Germinal center (tissue), 1 donor: ENCODE results near the gene GOLIM4.
A peak's percentile ranks its signal among the peaks of the same experiment; 100 is the strongest.
"Not testable (repeated sequence)": the region's sequence is repeated elsewhere in the genome, so short reads cannot be mapped to it uniquely, and the experiment has no call there.

Source experiments
- DNase-seq: peaks from one replicate; pipeline ENCODE4 v3.0.0; 2012; ENCODE audit warnings: mixed read lengths, low spot score

GOLIM4 gene

DNA sequence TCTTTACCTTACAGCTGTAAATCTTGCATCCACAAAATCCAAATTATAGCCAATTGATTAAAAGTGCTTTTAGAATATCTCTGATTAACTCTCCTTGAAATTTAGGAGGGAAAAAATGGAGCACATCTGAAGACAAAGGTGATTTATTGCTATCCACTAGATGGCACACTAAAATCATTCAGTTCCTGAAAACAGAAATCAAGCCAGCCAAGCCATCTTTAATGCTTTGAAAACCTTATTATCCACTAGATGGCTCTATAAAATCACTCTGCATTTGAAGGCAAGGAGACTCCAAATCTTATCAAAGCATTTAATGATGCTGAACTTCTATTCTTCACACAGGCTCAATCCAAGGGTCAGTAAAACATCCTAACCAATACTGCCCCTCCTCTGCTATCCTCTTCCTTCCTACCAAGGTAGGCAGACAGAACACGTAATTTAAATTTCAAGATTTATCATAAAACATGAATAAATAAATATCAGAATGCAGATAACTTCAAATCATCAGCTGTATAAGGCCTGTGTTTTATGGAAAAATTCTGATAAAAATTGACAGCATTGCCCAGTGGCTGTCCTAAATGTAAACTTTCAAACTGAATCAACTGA lies 48.4 kb downstream of the GOLIM4 start:
- DNase-seq, result peak; percentile 54

DNA sequence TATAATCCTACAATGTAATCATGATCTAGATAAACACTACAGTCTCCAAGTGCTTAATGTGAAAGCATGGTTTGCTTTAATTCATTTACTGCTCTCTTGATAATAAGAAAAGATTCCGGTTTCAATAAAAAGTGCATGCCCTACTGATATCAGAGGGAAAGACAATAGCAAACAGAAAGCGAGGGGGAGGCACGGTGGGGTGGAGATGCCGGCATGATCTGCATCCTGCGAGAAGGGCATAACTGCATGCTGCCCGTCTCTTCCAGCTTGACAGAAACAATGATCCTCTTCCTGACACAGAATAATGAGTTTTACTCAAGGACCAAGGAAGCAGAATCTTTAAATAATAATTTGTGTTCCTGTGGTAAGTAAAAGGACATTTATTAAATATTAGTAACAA lies 51.7 kb downstream of the GOLIM4 start:
- DNase-seq, result no peak

DNA sequence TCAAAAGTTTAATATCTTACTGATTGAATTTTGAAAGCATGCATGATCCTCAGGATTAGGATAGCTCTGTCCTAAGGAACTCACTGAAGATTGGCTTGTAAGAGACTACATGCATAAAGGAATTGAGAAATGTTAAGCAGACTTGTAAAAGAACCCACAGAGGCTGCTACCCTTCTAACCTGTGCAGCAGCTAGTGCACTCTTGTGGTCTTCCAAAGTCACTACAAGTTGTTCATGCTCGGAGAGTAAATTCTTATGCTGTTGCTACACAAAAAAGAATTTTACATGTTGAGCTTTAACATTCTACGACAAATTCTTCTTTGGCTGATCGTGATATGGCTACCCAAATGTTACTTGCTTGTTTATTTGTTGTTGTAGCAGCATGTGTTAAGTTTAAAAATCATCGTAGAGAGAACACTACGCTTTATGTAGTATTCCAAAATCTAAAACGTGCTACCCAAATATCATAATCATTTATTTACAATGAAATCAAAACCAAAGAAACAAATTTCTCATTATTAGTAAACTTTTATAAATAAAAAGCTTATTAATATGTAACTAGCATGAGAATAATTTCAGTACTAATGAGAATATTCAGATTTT lies 55.0 kb downstream of the GOLIM4 start:
- peak; percentile 9 for DNase-seq

DNA sequence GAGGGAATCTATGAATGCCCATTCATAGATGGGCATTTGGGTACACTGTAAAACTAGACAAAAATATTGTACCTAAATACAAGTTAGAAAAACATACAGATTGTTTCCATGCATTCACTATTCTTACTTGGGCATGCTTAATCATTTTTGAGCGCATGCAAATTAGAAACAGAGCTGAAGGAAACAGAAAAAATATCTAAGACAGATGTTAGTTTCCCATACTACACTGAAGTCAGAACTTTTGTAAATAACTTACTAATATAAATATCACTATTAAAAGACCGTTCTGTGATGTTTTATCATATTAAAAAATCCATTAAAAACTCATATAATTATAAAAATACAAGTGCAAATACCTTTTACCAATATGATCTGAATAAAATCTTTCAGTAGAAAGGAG lies 58.7 kb downstream of the GOLIM4 start:
- no peak for DNase-seq

DNA sequence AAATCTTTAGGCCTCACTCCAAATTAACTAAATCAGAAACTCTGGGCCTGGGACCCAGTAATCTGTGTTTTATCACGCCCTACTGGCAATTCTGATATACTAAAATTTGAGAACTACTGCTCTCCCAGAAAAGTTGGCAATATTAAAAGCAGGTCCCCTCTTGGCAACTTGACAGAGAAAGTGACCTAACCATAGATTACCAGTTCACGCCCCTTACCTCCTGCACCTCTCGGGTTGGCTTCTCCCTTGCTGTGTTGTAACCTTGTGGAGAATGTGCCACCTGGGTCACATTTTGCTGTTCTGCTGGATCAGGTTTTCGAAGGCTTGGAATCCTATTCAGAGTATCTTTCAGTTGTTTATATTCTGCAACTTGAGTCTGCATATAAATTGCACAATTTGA lies 59.1 kb downstream of the GOLIM4 start:
- no peak for DNase-seq

DNA sequence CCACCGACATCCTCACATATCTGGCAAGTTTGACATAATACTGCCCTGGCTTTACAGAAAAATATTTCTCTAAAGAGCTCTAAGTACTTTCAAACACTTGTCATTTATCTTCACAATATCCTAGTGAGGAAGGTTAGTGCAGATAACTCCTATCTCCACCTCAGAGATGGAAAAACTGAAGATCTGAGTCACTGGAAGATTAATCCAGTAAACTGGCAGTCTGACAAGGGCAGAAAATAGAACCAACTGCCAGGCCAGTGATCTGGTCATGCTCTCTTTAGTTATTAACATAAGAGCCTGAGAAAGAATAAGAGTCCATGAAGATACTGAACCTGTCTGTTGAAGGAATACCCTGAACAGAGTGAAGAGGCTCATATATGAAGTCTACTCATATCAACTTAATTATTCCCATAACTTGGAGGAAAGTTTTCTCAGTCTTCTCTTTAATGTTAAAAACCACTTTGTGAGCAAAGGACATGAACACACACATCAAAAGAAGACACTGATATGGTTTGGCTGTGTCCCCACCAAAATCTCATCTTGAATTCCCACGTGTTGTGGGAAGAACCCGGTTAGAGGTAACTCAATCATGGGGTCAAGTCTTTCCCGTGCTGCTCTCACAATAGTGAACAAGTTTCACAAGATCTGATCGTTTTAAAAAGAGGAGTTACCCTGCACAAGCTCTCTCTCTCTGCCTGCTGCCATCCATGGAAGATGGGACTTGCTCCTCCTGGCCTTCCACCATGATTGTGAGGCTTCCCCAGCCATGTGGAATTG lies 61.4 kb downstream of the GOLIM4 start:
- DNase-seq, result no peak

DNA sequence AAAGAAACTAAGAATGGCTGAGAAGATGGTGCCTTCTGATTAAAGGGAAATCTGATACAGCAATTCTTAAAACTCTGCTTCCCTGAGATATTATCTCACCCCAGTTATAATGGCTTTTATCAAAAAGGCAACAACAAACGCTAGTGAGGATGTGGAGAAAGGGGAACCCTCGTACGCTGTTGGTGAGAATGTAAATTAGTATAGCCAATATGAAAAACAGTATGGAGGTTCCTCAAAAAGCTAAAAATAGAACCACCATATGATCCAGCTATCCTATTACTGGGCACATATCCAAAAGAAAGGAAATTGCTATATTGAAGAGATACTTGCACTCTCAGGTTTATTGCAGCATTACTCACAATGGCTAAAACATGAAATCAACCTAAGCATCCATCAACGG lies 65.1 kb downstream of the GOLIM4 start:
- DNase-seq, result no peak

DNA sequence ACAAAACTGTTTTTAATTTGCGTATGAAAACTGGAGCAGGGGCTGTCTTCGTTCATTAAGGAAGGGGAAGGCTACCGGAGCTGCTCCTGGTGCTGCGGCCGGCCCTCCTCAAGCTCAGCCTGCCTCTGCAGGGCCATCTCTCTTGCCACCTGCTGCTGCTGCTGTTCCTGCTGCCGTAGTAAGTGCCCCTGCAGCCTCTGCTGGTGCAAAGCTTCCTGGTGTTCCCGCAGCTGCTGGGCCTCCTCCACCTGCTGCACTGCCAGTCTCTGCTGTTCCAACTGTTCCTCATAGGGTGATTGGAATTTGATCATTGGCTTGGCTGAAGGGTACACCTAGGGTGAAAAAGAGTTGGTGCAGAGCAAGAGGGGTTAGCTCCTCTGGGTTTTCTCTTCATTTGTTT lies 66.0 kb downstream of the GOLIM4 start:
- DNase-seq, result no peak

DNA sequence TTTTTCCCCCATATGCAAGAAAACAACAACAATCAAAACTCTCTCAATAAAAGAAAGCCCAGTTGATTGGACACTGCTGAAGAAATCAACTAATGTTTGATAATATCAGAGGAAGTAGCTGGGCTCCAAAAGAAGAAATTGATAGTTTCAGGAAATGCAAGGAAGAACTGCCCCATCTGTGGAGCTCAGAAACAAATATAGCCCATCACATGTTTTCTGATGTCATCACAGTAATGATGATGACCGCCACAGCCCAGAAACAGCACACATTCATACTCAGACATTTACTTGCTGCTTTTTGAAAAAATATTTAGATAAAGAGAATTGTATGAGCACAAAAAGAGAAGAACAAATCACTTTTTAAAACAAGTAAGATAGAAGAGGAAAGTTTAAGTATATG lies 67.6 kb downstream of the GOLIM4 start:
- no peak for DNase-seq

DNA sequence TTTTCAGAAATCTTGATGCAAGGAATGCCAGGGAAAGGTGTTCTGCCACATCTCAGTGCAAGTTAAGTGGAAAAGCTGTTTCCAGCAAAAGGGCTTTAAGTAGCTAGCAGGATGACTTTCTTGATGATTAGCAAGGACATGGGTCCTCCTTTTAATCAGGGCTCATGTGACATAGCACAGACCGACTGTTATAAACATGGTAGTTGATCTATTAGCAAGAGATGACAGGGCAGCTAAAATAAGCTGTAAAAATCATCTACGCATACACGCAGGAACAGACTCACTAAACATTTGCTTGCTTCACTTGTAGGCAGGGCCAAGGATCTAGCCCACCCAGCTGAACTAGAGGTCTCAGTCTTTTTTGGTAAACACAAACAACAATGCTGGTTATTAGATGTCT lies 69.0 kb downstream of the GOLIM4 start:
- no peak for DNase-seq

DNA sequence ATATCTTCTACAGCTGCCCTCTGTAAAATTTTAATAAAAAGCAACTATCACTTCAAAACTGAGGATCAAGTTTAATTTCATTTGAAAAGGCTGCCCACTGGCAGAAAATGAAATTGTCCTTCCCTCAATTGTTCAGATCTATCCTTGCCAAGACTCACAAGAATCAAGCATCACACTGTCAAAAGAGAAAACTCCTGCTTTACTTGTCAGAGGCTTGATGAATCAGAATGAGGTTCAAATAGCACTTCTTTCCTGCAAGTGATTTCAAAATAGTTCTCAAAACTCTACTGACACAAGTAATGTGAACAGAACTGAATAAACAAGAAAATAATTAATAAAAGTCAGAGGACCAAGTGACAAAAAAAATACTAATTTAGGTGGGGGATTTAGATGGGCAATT lies 70.6 kb downstream of the GOLIM4 start:
- DNase-seq, result no peak

DNA sequence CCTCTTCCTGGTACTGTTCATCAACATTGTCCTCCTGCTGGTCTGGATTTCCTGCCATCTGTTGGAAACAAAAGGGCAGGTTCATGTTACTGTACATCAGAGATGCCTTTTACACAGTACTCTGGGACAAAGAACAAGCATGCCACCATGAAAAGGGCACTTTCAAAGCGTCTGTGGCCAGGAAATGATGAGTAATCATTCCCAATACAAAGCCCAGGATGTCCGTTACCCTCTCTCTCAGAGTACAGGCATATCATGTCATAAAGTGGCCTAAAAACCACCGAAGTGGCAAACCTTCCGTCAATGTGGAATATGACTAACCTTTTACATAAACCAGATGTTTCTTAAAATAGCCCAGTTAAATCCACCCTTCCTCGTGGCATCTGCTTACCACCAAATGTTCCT lies 71.2 kb downstream of the GOLIM4 start:
- no peak for DNase-seq

DNA sequence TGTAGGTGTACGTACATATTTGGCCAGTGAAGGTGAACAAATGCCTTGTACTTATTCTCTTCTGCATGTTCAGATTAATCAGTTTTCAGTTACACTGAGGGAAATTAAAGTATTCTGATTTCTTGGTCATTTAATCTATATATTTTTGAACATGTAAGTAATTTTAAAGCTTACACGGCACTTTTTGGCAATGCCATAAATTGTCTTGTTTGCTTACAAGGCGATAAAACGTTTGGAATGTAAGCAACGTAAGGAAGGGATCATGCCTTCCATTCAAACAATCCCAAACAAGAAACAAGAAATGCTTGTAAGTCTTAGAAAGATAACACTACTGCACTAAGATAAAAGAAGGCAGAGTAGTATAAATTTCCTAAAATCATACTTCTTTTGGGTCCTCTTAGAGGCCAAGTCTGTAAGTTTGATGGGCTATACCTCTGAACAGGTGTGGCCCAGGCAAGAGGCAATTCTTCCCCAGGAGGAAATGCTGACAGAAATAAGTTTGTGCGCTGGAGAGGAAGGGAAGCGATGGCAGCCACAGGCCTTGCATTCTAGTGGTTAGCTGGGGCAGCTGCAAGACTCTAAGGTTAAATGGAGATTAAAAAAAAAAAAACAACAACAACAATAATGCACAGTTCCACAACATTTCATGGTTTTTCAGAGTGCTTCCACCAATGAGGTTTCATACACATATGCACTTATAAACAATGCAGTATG lies 73.8 kb downstream of the GOLIM4 start:
- no peak for DNase-seq

DNA sequence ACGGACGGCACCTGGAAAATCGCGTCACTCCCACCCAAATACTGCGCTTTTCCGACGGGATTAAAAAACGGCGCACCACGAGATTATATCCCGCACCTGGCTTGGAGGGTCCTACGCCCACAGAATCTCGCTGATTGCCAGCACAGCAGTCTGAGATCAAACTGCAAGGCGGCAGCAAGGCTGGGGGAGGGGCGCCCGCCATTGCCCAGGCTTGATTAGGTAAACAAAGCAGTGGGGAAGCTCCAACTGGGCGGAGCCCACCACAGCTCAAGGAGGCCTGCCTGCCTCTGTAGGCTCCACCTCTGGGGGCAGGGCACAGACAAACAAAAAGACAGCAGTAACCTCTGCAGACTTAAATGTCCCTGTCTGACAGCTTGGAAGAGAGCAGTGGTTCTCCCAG lies 84.4 kb downstream of the GOLIM4 start:
- DNase-seq, result not testable (repeated sequence)

DNA sequence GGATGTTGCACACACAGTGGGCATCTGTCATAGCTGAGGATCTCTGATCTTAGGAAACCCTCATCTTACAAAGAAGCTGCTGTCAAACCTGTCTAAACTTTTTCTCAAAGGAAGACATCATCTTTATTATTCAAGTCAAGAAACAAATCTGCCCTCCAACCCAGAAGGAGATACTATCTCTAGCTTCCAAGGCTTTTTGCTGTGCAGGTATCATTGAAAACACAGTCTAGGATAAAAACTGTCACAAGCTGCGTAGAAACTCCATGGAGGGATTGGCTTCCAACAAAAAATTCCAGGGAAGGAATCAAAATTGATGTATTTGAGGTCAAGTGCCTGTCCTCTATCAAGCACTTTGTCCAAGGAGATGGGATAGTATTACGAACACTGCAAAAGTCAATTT lies 89.1 kb downstream of the GOLIM4 start:
- DNase-seq, result no peak

DNA sequence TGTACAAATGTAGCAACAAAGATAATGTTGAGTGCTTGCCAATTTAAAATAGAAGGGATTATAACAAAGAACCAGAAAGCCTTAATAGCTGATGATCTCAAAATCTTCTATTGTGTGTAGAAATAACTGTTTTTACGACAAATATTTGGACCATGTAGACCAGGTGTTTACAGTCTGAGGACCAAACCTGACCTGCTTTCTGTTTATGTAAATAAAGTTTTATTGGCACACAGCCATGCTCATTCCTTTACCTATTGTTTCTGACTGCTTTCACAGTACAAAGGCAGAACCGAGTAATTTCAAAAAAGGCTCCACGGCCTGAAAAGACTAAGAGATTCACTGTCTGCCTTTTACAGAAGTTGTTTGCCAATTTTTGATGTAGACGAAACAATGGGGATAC lies 91.8 kb downstream of the GOLIM4 start:
- DNase-seq, result no peak

DNA sequence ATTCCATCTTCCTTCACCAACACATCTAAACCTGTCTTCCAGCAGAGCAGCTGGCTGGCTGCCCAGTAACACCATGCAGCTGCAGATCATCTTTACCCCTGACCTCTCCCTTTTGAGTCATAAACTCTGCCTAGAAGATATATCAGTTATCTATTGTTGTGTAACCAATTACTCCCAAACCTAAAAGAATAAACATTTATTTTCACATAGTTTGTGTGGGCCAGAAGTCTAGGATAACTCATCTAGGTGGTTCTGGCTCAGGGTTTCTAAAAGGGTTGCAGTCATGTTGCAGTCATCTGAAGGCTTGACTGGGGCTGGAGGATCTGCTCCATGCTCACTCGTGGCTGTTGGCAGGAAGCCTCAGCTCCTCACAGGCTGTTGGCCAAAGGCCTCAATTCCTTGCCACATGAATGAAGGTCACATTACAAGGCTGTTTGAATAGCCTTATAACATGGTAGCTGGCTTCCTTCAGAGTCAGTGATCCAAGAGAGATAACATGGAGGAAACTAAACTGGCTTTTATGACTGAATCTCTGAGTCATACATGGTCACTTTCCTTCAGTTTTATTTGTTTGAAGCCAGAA lies 92.8 kb downstream of the GOLIM4 start:
- DNase-seq, result no peak

DNA sequence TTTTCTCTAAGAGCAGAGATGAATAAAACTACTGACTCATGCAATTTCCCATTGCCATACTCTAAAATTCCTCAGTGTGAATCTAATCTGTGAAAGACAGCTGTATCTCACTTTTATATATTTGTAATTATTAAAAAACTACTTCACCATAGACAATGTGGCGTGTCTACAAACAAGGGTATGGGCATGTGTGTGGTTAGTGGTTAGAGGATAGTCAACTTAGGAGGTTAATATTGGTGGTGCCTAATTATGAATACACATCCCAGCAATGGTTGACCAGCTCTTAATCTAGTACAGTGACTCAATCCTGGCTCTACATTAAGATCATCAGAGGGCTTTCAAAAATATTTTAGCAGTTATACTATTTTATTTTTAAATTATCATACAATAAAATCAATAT lies 94.5 kb downstream of the GOLIM4 start:
- no peak for DNase-seq

DNA sequence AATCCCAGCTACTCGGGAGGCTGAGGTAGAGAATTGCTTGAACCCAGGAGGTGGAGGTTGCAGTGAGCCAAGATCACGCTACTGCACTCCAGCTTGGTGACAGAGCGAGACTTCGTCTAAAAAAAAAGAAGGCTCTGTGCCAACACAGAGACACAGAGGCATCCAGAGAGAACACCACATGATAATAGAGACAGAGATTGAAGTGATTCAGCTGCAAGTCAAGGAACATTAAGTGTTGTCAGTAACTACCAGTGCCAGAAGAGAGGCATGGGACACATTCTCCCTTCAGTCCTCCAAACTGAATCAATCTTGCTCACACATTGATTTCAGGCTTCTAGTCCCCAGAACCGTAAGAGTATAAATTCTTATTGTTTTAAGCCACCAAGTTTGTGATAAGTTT lies 97.5 kb downstream of the GOLIM4 start:
- no peak for DNase-seq

DNA sequence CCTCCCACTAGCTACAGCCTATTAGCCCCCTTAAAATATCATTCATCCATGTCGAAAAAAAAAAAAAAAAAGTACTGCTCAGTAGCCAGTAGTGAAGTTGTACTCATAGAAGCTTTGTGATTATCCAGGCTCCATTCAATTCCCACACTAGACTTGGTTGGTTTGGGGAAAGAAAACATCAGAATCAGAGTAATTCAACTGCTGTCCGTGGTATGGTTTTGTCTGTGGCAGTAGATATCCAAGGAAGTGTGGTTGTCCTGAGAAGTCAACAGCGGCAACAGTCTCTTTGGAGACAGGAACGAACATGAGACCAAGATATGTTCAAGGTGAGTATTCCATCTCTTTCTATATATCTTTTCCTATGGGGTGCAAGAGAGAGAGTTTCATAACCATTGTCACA lies 99.2 kb downstream of the GOLIM4 start:
- DNase-seq, result no peak

DNA sequence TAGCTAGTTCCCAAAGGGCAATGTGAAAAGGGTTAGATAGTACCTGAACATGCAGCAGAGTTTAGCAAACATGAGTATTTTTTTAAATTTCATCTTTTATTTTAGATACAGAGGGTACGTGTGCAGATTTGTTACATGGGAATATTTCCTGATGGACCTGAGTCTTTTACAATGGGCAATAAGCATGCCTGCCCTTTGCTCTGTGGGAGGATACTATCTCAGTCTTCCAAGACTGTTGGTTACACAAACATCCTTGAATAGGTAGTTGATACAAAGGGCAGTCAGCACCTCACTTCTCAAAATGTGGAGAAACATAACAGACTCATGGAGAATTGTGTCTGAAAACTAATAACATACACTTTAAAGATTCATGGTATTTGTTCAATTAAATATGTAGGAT lies 103.3 kb downstream of the GOLIM4 start:
- DNase-seq, result no peak

DNA sequence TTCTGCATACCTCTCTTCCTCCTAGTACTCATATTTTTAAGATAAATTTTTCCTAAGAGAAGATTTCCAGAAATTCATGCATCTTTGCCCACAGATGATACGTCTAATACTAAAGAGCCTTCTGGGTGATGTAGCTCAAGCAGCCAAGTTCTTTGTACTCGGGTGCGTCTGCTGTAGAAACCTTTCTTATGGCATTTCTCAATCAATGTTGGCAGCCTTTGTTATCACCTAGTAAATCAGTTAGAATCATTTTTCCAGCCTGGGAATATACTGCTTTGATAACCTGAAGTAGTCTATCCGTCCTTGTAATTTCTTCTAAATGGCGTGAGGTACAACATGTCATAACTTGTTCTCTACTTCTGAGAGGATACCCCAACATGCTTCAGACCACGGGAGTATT lies 104.5 kb downstream of the GOLIM4 start:
- no peak for DNase-seq

DNA sequence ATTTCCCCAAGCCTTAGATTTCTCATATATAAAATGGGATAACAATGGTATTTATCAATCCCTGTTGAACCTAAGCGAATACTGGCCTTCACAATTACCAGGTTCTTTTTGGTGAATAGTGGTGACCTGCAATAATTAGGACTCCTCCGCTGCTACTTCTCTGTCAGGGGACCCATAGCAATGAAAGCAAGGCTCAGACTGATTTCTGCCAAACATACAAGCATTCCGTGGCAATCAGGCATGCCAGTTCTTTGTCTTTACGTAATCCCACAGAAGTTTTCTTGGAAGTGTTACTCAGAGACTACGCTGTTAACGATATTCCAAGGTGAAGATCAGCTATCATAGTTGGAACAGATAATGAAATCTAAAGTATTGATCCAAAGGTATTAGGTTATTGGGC lies 105.7 kb downstream of the GOLIM4 start:
- no peak for DNase-seq
